Measurements from ENCODE around the gene NR4A3.

NR4A3 gene

GRCh38 chr9:99818500-99818899 is 3.2 kb upstream of the NR4A3 start:
- no peak overlapping the region for H2AFZ ChIP-seq (ENCODE audit: low read length)
- no peak for TF ChIP-seq CTCF (IDR thresholded peaks at IDR 0.05; ENCODE audit: low read length)
- TF ChIP-seq EZH2 (optimal IDR thresholded peaks at IDR 0.05; ENCODE audit: low read depth, low read length), result no peak
- no peak for TF ChIP-seq EZH2phosphoT487 (IDR thresholded peaks at IDR 0.05; ENCODE audit: low read length)

GRCh38 chr9:99819123-99819855 is 2.4 kb upstream of the NR4A3 start:
- H3K9ac ChIP-seq (ENCODE audit: low read length), result peak overlapping the region; percentile 97
- no peaks in the 10 kb centered on the region for H3K9me3 ChIP-seq (replicated peaks; ENCODE audit: insufficient read depth, low read length)
- H3K4me3 ChIP-seq (ENCODE audit: low read length), result peak overlapping the region; percentile 79
- TF ChIP-seq EZH2phosphoT487 (IDR thresholded peaks at IDR 0.05; ENCODE audit: low read length) (no peak), CTCF (IDR thresholded peaks at IDR 0.05; ENCODE audit: low read length) (no peak), EZH2 (optimal IDR thresholded peaks at IDR 0.05; ENCODE audit: low read depth, low read length) (no peak)
- H3K27me3 ChIP-seq (replicated peaks; ENCODE audit: insufficient read depth, low read length), result no peaks in the 10 kb centered on the region
- H3K27ac ChIP-seq (ENCODE audit: low read length), result peak overlapping the region; percentile 91
- H2AFZ ChIP-seq (ENCODE audit: low read length), result peak overlapping the region; percentile 63
- peaks cover 7% of the 10 kb centered on the region for H3K4me1 ChIP-seq (ENCODE audit: low read length)
- DNase-seq, result peak; percentile 92
- no peaks in the 10 kb centered on the region for H3K9me2 ChIP-seq (replicated peaks; ENCODE audit: insufficient read depth, low read length)
- peak overlapping the region; percentile 89 for H3K4me2 ChIP-seq (ENCODE audit: low read depth, low read length)
- peaks cover 39% of the 10 kb centered on the region for H3F3A ChIP-seq (ENCODE audit: insufficient read depth, low read length)
- H3K36me3 ChIP-seq (replicated peaks; ENCODE audit: insufficient read depth, low read length), result no peaks in the 10 kb centered on the region
- no peaks in the 10 kb centered on the region for H3K79me2 ChIP-seq (ENCODE audit: low read length)
- no peaks in the 10 kb centered on the region for H4K20me1 ChIP-seq (ENCODE audit: insufficient read depth, low read length)

More at GRCh38 chr9:99818500-99818899, 3.2 kb upstream of the NR4A3 start:
- Histone ChIP-seq H4K20me1 (ENCODE audit: insufficient read depth, low read length) (no peaks in the 10 kb centered on the region), H3K4me2 (ENCODE audit: low read depth, low read length) (peak overlapping the region; percentile 89), H3K9ac (ENCODE audit: low read length) (peak overlapping the region; percentile 97), H3K27ac (ENCODE audit: low read length) (peak overlapping the region; percentile 91), H3K9me2 (replicated peaks; ENCODE audit: insufficient read depth, low read length) (no peaks in the 10 kb centered on the region), H3K4me3 (ENCODE audit: low read length) (peak overlapping the region; percentile 79), H3K27me3 (replicated peaks; ENCODE audit: insufficient read depth, low read length) (no peaks in the 10 kb centered on the region), H3K79me2 (ENCODE audit: low read length) (no peaks in the 10 kb centered on the region), H3K4me1 (ENCODE audit: low read length) (peaks cover 7% of the 10 kb centered on the region), H3F3A (ENCODE audit: insufficient read depth, low read length) (peaks cover 39% of the 10 kb centered on the region), H3K9me3 (replicated peaks; ENCODE audit: insufficient read depth, low read length) (no peaks in the 10 kb centered on the region), H3K36me3 (replicated peaks; ENCODE audit: insufficient read depth, low read length) (no peaks in the 10 kb centered on the region)
- DNase-seq, result no peak

GRCh38 chr9:99819856-99820684 is 1.6 kb upstream of the NR4A3 start:
- Histone ChIP-seq H3K27me3 (replicated peaks; ENCODE audit: insufficient read depth, low read length) (peaks cover 3% of the 10 kb centered on the region), H3K4me1 (ENCODE audit: low read length) (peaks cover 11% of the 10 kb centered on the region), H3K4me2 (ENCODE audit: low read depth, low read length) (peak overlapping the region; percentile 96), H3F3A (ENCODE audit: insufficient read depth, low read length) (peaks cover 39% of the 10 kb centered on the region), H3K9me3 (replicated peaks; ENCODE audit: insufficient read depth, low read length) (no peaks in the 10 kb centered on the region), H3K4me3 (ENCODE audit: low read length) (peak overlapping the region; percentile 79), H3K27ac (ENCODE audit: low read length) (peak overlapping the region; percentile 91), H3K79me2 (ENCODE audit: low read length) (no peaks in the 10 kb centered on the region), H4K20me1 (ENCODE audit: insufficient read depth, low read length) (no peaks in the 10 kb centered on the region), H3K9ac (ENCODE audit: low read length) (peak overlapping the region; percentile 97), H3K9me2 (replicated peaks; ENCODE audit: insufficient read depth, low read length) (no peaks in the 10 kb centered on the region), H3K36me3 (replicated peaks; ENCODE audit: insufficient read depth, low read length) (no peaks in the 10 kb centered on the region), H2AFZ (ENCODE audit: low read length) (peak overlapping the region; percentile 63)
- no peak for TF ChIP-seq EZH2 (optimal IDR thresholded peaks at IDR 0.05; ENCODE audit: low read depth, low read length)
- no peak; the same call in 1 of the 2 replicates for TF ChIP-seq CTCF (IDR thresholded peaks at IDR 0.05; ENCODE audit: low read length)
- TF ChIP-seq EZH2phosphoT487 (IDR thresholded peaks at IDR 0.05; ENCODE audit: low read length), result no peak
- DNase-seq, result peak; percentile 87
